Measurements from ENCODE around the gene ZNF568. TPM values are rescaled to one million over a fixed set of nuclear protein-coding genes. Genes with fewer than 3 reads are reported as not detected.

ZNF568 gene
- total and polyA plus RNA-seq, 2 donors, result 6.4 to 7.4 TPM

DNA sequence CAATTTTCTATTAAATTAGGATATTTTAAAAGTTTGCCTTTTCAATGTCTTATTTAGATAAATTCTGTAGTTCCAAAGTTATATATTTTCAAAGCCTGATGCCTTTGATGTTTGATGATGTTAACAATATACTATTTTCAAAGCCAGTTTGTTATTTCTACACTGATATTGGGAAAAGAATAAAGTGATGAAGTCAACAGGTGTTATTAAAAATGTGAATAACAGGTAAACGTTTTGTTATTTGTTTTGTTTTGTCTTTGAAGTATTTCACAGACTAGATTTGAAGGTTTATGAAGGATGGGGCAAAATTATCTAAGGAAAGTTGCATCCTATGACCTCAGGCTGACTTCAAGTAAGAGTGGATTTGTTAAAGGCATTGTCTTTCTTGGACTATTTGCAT, 129.0 kb downstream of the ZNF568 start:
- 52% methylated on average over 1 of the region's 1 CpG for WGBS
- Histone ChIP-seq H3K27ac (ENCODE audit: low read depth in 1 of 2, low read length in 1 of 2) (no peak overlapping the region), H3K36me3 (ENCODE audit: control insufficient read depth in 2 of 2, insufficient read depth in 2 of 2, low read length in 1 of 2) (no peaks in the 10 kb centered on the region), H3K4me3 (ENCODE audit: low read length in 2 of 2) (no peak overlapping the region), H3K9me3 (ENCODE audit: control insufficient read depth in 2 of 2, insufficient read depth in 1 of 2, low read length in 1 of 2) (peaks cover 0 to 16% of the 10 kb centered on the region in 2 donors), H3K27me3 (ENCODE audit: control insufficient read depth in 2 of 2, insufficient read depth in 1 of 2, low read length in 1 of 2) (no peaks in the 10 kb centered on the region), H3K4me1 (ENCODE audit: control insufficient read depth in 2 of 2, insufficient read depth in 2 of 2, low read length in 2 of 2) (no peaks in the 10 kb centered on the region)
- DNase-seq (ENCODE audit: low read depth in 6 of 9, low spot score in 9 of 9), result no peak

Other genes starting within 250 kb of the ZNF568 start
- 5.0 TPM for gene ZNF461, start 249.5 kb upstream of the ZNF568 start, total RNA-seq
- gene ZNF461, start 249.5 kb upstream of the ZNF568 start, polyA plus RNA-seq, result 9.1 TPM
- 12.1 TPM for gene ZNF567, start 228.7 kb upstream of the ZNF568 start, total RNA-seq
- gene ZNF567, start 228.7 kb upstream of the ZNF568 start, polyA plus RNA-seq, result 5.7 TPM
- gene ZNF850, start 143.5 kb upstream of the ZNF568 start, total RNA-seq, result 1.7 TPM
- gene ZNF850, start 143.5 kb upstream of the ZNF568 start, polyA plus RNA-seq, result 0.78 TPM
- 5.7 TPM for gene ZNF790, start 77.9 kb upstream of the ZNF568 start, total RNA-seq
- 4.8 TPM for gene ZNF790, start 77.9 kb upstream of the ZNF568 start, polyA plus RNA-seq
- 6.9 TPM for gene ZNF345, start 65.5 kb upstream of the ZNF568 start, total RNA-seq
- 6.2 TPM for gene ZNF345, start 65.5 kb upstream of the ZNF568 start, polyA plus RNA-seq
- 4.0 TPM for gene ZNF829, start within 50 bp of the ZNF568 start, total RNA-seq
- gene ZNF829, start within 50 bp of the ZNF568 start, polyA plus RNA-seq, result 2.2 TPM
- 13.7 TPM for gene ZNF420, start 162.1 kb downstream of the ZNF568 start, total RNA-seq
- 8.2 TPM for gene ZNF420, start 162.1 kb downstream of the ZNF568 start, polyA plus RNA-seq

Measured in thymus (tissue), 11 donors.